Spleen (tissue), 11 donors: ENCODE data around the gene SLC8A3. TPM values are rescaled to one million over a fixed set of nuclear protein-coding genes. Genes with fewer than 3 reads are reported as not detected.

ENCODE experiments used
- DNase-seq: peaks from one replicate; pipeline ENCODE4 v3.0.0-alpha.2; 2020
- H3K27ac ChIP-seq, 8 donors: fragments of 200-600 bp; sonication (generic) in 7 of 8; 1 replicate in 4 of 8; 2 replicates in 4 of 8; pipeline versions ENCODE4 v1.5.0 to v1.8.0; 2016 to 2021; ENCODE audit warnings: inconsistent platforms in 4 of 8, mild to moderate bottlenecking in 4 of 8, moderate library complexity in 1 of 8
- H3K27me3 ChIP-seq, 7 donors: fragments of 200-600 bp; sonication (generic) in 6 of 7; replicated peaks in 1 of 7; 1 replicate in 4 of 7; 2 replicates in 3 of 7; pipeline versions ENCODE4 v1.5.0 to v1.8.0; 2016 to 2021; ENCODE audit warnings: inconsistent platforms in 3 of 7, mild to moderate bottlenecking in 1 of 7
- H3K36me3 ChIP-seq, 6 donors: fragments of 200-600 bp; sonication (generic) in 5 of 6; 1 replicate in 4 of 6; 2 replicates in 2 of 6; pipeline versions ENCODE4 v1.5.0 to v1.8.0; 2016 to 2021; ENCODE audit warnings: inconsistent platforms in 2 of 6
- H3K4me1 ChIP-seq, 6 donors: fragments of 200-600 bp; sonication (generic) in 5 of 6; 1 replicate in 3 of 6; 2 replicates in 3 of 6; pipeline versions ENCODE4 v1.5.0 to v1.8.0; 2016 to 2021; ENCODE audit warnings: inconsistent platforms in 3 of 6
- H3K4me3 ChIP-seq, 8 donors: fragments of 200-600 bp; sonication (generic) in 7 of 8; 1 replicate in 4 of 8; 2 replicates in 4 of 8; pipeline versions ENCODE4 v1.5.0 to v1.8.0; 2016 to 2021; ENCODE audit warnings: inconsistent platforms in 4 of 8, mild to moderate bottlenecking in 4 of 8, moderate library complexity in 2 of 8
- H3K9me3 ChIP-seq, 8 donors: fragments of 200-600 bp; sonication (generic) in 7 of 8; 1 replicate in 4 of 8; 2 replicates in 4 of 8; pipeline versions ENCODE4 v1.5.0 to v1.8.0; 2016 to 2021; ENCODE audit warnings: inconsistent platforms in 4 of 8
- POLR2A ChIP-seq, 3 donors: fragments of 450-650 bp; IDR thresholded peaks; one replicate each; pipeline ENCODE4 v1.5.1; 2017; ENCODE audit warnings: antibody characterized with exemption in 3 of 3, mild to moderate bottlenecking in 1 of 3
- POLR2AphosphoS5 ChIP-seq, 3 donors: sonication (generic); formaldehyde crosslinking; IDR thresholded peaks; one replicate each; pipeline ENCODE4 v1.5.1; 2017; ENCODE audit warnings: antibody characterized with exemption in 3 of 3
- WGBS, 5 donors: extraction: QIAGEN DNeasy Blood & Tissue Kit in 3 of 5; methylation state at CpG; one replicate each; pipeline versions ENCODE4 v1.1.5 to v1.1.7; 2013 to 2018; 5-methylcytosine and 5-hydroxymethylcytosine counted together
- intact Hi-C: fragments of 100-400 bp; cut with DNase I; formaldehyde crosslinking; loops from one replicate; pipeline ENCODE4 v1.15.0; 2023; ENCODE audit warnings: low total_unique reads
- polyA plus RNA-seq, 3 donors: library from polyadenylated mRNA; stranded (reverse); fragments of 200-250 nt; gene quantifications; one replicate each; pipeline ENCODE4 v1.2.1, GENCODE V29; 2013
- total RNA-seq, 7 donors: library from RNA; depleted of rRNA in 3 of 7; stranded (reverse); fragments of >200 nt in 3 of 7; fragmentation: NEBNext Ultra II Directional in 4 of 7; extraction: Animal tissue kit (Norgen Biotek cat#: 25700) in 4 of 7; gene quantifications; one replicate each; pipeline versions ENCODE4 v1.1.0 to v1.2.1, GENCODE V29; 2016 to 2021
- TF ChIP-seq, protein P1 (sequence below), 11 experiments: fragments of 200-600 bp in 7 of 11; fragments of 450-650 bp in 4 of 11; sonication (generic) in 4 of 11; IDR thresholded peaks in 8 of 11; conservative IDR thresholded peaks in 3 of 11; 1 replicate in 7 of 11; 2 replicates in 4 of 11; pipeline versions ENCODE4 v1.4.0 to v1.8.0; 2016 to 2021; ENCODE audit warnings: antibody characterized with exemption in 11 of 11, inconsistent platforms in 4 of 11, mild to moderate bottlenecking in 1 of 11
- donor health status: healthy with polysubstance abuse.
- donor health status: DM: no; HTN: no; CAD: no; lungs with moderate emphysema.
- donor health status: DM: no; HTN: no; CAD: no.
- donor health status: Bipolar disorder and iron deficiency.
- donor health status: healthy.
- donor health status: DM: no; HTN: no; CAD: no.
- donor health status: DM: yes; HTN: yes; CAD: no.

The SLC8A3 gene
- total and polyA plus RNA-seq, 10 donors, result 0.19 to 0.52 (median 0.33) TPM; not detected in 3

DNA sequence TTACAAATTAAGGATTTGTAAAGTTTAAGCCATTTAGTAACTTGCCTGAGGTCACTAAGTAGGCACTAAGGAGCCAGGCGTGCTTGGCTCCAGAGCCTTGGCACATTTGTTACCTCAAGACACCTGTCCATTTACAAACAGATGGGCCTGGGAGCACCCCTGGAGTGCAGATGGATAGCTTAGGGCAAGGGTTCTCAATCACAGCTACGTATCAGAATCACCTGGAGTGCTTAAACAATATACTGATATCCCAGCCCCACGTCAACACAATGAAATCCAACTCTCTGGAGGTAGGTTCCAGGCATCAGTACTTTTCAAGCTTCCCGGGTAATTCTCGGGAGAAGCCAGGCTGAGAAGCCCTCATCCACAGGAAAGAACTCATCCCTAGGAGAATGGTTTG lies 45.4 kb downstream of the SLC8A3 start:
- 85 to 91% (median 85%) methylated on average over 5 of the region's 5 CpGs for WGBS, 5 donors
- no peaks in the 10 kb centered on the region for H3K9me3 ChIP-seq

DNA sequence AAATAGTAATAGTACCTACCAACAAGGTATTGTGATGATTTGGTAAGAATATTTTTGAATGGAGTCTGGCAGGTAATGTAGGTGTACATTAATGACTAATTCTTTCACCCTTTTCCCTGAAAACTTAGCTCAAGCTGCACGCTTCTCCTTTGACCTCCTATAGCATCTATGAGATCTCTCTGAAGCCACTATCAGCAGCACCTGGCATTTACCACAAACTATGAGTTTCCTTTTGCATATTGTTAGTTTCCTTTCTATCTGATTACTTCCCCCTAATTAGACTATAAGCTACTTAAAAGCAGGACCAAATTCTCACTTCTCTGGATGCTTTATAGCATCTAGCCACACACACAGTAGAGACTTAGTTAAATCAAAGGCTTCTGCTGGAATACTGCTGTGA lies 48.1 kb downstream of the SLC8A3 start:
- intact Hi-C loops, result no loop called here
- TF ChIP-seq, protein P1, sequence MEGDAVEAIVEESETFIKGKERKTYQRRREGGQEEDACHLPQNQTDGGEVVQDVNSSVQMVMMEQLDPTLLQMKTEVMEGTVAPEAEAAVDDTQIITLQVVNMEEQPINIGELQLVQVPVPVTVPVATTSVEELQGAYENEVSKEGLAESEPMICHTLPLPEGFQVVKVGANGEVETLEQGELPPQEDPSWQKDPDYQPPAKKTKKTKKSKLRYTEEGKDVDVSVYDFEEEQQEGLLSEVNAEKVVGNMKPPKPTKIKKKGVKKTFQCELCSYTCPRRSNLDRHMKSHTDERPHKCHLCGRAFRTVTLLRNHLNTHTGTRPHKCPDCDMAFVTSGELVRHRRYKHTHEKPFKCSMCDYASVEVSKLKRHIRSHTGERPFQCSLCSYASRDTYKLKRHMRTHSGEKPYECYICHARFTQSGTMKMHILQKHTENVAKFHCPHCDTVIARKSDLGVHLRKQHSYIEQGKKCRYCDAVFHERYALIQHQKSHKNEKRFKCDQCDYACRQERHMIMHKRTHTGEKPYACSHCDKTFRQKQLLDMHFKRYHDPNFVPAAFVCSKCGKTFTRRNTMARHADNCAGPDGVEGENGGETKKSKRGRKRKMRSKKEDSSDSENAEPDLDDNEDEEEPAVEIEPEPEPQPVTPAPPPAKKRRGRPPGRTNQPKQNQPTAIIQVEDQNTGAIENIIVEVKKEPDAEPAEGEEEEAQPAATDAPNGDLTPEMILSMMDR (IDR thresholded peaks at IDR 0.05 in 8 of 11, conservative IDR thresholded peaks at IDR 0.05 in 3 of 11), result no peak
- TF ChIP-seq POLR2AphosphoS5 (IDR thresholded peaks at IDR 0.05) (no peak), POLR2A (IDR thresholded peaks at IDR 0.05) (no peak)
- 50 to 65% (median 62%) methylated on average over 1 of the region's 1 CpG for WGBS, 5 donors

More for the DNA sequence above, 45.4 kb downstream of the SLC8A3 start:
- Histone ChIP-seq H3K36me3 (no peaks in the 10 kb centered on the region), H3K4me3 (no peak overlapping the region), H3K27me3 (peaks cover 0 to 24% (median 0%) of the 10 kb centered on the region in 7 donors), H3K27ac (no peak overlapping the region), H3K4me1 (no peaks in the 10 kb centered on the region)
- intact Hi-C loops, result no loop called here
- no peak for DNase-seq
- TF ChIP-seq, protein P1 (IDR thresholded peaks at IDR 0.05 in 8 of 11, conservative IDR thresholded peaks at IDR 0.05 in 3 of 11), result no peak
- TF ChIP-seq POLR2A (IDR thresholded peaks at IDR 0.05) (no peak), POLR2AphosphoS5 (IDR thresholded peaks at IDR 0.05) (no peak)

DNA sequence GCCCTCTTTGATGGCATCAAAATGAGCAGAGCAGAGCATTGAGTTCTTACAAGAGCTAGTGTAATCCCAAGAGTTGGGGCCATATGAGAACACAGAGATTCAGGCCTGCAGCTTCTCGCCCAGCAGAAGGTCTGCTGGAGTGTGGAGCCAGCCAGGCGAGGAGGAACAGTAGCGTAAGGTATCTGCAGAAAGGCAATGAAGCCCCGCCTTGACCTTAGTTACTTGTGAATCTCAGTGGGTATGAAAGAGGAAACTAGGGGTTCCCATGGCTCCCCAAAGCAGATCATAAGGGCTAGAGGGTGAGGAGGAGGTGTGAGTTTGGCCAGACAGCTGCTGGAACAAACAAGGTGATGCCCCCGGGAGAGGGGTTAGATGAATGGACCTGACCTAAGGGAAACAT lies 49.4 kb downstream of the SLC8A3 start:
- Histone ChIP-seq H3K9me3 (no peaks in the 10 kb centered on the region), H3K36me3 (no peaks in the 10 kb centered on the region), H3K27ac (no peak overlapping the region), H3K4me3 (no peak overlapping the region), H3K4me1 (no peaks in the 10 kb centered on the region), H3K27me3 (peaks cover 0 to 33% (median 0%) of the 10 kb centered on the region in 7 donors)
- intact Hi-C loops, result no loop called here
- 78 to 88% (median 81%) methylated on average over 5 of the region's 5 CpGs for WGBS, 5 donors
- no peak for DNase-seq
- TF ChIP-seq POLR2AphosphoS5 (IDR thresholded peaks at IDR 0.05) (no peak), POLR2A (IDR thresholded peaks at IDR 0.05) (no peak)
- TF ChIP-seq, protein P1 (IDR thresholded peaks at IDR 0.05 in 8 of 11, conservative IDR thresholded peaks at IDR 0.05 in 3 of 11), result no peak

More for the DNA sequence above, 48.1 kb downstream of the SLC8A3 start:
- no peak for DNase-seq
- no peaks in the 10 kb centered on the region for H3K9me3 ChIP-seq
- no peak overlapping the region for H3K27ac ChIP-seq
- H3K27me3 ChIP-seq, result peaks cover 0 to 33% (median 0%) of the 10 kb centered on the region in 7 donors
- no peak overlapping the region for H3K4me3 ChIP-seq
- H3K36me3 ChIP-seq, result no peaks in the 10 kb centered on the region
- H3K4me1 ChIP-seq, result no peaks in the 10 kb centered on the region

DNA sequence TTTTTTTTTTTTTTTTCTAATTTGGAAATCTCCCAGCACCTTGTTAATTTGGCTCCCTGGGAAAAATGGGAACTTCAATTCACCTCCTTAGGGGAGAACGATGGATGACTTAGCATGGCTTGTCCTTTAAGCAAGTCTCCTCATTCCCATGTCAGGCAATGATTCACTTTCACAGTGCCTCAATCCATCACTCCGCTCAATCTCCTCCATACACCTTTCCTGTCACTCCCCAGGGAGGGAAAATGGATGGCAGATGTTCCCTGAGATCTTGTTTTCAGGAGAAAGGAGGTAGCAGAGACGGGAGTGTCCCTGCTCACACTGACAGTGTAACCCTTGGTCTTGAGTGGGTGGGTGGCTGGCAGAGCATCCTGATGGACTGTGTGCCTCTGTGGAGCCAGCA lies 51.0 kb downstream of the SLC8A3 start:
- H3K27ac ChIP-seq, result no peak overlapping the region
- intact Hi-C loops, result no loop called here
- TF ChIP-seq POLR2A (IDR thresholded peaks at IDR 0.05) (no peak), POLR2AphosphoS5 (IDR thresholded peaks at IDR 0.05) (no peak)
- TF ChIP-seq, protein P1 (IDR thresholded peaks at IDR 0.05 in 8 of 11, conservative IDR thresholded peaks at IDR 0.05 in 3 of 11), result no peak
- no peak for DNase-seq
- 72 to 78% (median 76%) methylated on average over 3 of the region's 3 CpGs for WGBS, 5 donors
- no peaks in the 10 kb centered on the region for H3K9me3 ChIP-seq
- H3K36me3 ChIP-seq, result no peaks in the 10 kb centered on the region
- H3K27me3 ChIP-seq, result peaks cover 0 to 43% (median 0%) of the 10 kb centered on the region in 7 donors
- H3K4me1 ChIP-seq, result no peaks in the 10 kb centered on the region
- H3K4me3 ChIP-seq, result no peak overlapping the region
